Neuron (in vitro differentiated cells): ENCODE measurements around the gene NELL2.
"Not testable (repeated sequence)": the region's sequence is repeated elsewhere in the genome, so short reads cannot be mapped to it uniquely, and the experiment has no call there.

Experiments used
- H2AFZ ChIP-seq: one replicate; pipeline ENCODE4 v1.6.1; 2013; ENCODE audit warnings: low read depth, mild to moderate bottlenecking, inconsistent platforms, low read length, moderate library complexity
- H3K27me3 ChIP-seq: one replicate; pipeline ENCODE4 v1.6.1; 2013; ENCODE audit warnings: low read length; ENCODE audit not compliant: insufficient read depth
- H3K36me3 ChIP-seq: one replicate; pipeline ENCODE4 v1.6.1; 2013; ENCODE audit warnings: low read length; ENCODE audit not compliant: insufficient read depth
- H3K4me1 ChIP-seq: one replicate; pipeline ENCODE4 v1.6.1; 2013; ENCODE audit warnings: low read length; ENCODE audit not compliant: insufficient read depth
- H3K4me3 ChIP-seq: 2 replicates; pipeline ENCODE4 v1.5.1; 2013; ENCODE audit warnings: mild to moderate bottlenecking, low read length, moderate library complexity
- H3K9me3 ChIP-seq: one replicate; pipeline ENCODE4 v1.6.1; 2013; ENCODE audit warnings: low read length

The NELL2 gene

DNA sequence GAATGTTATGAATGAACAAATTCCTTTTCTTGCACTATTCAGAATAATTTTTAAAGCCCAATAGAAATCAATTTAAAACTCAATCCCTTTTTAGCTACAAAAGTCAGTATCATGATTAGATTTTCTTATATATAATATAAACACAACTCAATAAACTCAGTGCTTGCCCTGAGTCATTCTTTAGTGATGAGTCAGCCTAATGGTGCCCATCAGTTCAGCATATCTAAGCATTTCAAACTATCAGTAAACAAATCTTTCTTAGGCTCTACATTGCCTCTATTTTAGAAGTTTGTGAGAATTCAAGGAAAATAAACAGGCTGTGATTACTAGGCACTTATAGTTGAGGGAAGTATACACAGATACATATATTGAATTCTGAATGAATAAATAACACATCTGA, 179.6 kb downstream of the NELL2 start:
- Histone ChIP-seq H3K36me3 (peaks cover 33% of the 10 kb centered on the region), H3K4me1 (no peaks in the 10 kb centered on the region), H3K27me3 (no peaks in the 10 kb centered on the region)

DNA sequence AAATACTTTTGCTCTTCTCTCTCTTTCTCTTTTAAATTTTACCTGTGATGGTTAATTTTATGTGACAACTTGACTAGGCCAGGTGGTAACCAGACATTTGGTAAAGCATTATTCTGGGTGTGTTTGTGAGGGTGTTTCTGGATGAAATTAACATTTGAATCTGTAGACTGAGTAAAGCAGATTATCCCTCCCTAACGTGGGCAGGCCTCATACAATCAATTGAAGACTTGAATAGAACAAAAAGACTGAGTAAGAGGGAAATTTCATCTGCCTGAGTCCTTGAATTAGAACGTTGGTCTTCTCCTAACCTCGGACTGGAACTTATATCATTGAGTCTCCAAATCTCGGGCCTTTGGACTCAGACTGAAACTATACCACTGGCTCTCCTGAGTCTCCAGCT, 182.1 kb downstream of the NELL2 start:
- Histone ChIP-seq H3K4me1 (no peaks in the 10 kb centered on the region), H3K36me3 (peaks cover 27% of the 10 kb centered on the region), H3K4me3 (no peak overlapping the region), H2AFZ (no peak overlapping the region), H3K27me3 (no peaks in the 10 kb centered on the region), H3K9me3 (no peaks in the 10 kb centered on the region)

More for the DNA sequence above, 179.6 kb downstream of the NELL2 start:
- H3K9me3 ChIP-seq, result no peaks in the 10 kb centered on the region
- H3K4me3 ChIP-seq, result no peak overlapping the region
- H2AFZ ChIP-seq, result no peak overlapping the region

DNA sequence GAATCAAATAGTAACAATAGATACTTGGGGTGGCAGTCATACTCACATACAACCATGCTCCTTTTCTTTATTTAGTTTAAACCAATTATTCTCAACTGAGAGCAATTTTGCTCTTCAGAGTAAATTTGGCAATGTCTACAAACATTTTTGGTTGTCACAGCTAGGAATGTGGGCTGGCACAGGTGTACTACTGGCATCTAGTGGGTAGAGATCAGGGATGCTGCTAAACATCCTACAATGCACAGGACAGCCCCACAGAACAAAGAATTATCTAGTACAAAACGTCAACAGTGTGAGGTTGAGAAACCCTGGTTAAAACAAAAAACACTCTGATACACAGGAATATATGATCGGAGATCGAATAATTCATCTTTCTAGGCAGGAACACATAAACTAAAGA, 186.5 kb downstream of the NELL2 start:
- no peaks in the 10 kb centered on the region for H3K9me3 ChIP-seq
- H2AFZ ChIP-seq, result no peak overlapping the region
- no peaks in the 10 kb centered on the region for H3K27me3 ChIP-seq
- H3K36me3 ChIP-seq, result peaks cover 37% of the 10 kb centered on the region
- no peaks in the 10 kb centered on the region for H3K4me1 ChIP-seq
- H3K4me3 ChIP-seq, result no peak overlapping the region

DNA sequence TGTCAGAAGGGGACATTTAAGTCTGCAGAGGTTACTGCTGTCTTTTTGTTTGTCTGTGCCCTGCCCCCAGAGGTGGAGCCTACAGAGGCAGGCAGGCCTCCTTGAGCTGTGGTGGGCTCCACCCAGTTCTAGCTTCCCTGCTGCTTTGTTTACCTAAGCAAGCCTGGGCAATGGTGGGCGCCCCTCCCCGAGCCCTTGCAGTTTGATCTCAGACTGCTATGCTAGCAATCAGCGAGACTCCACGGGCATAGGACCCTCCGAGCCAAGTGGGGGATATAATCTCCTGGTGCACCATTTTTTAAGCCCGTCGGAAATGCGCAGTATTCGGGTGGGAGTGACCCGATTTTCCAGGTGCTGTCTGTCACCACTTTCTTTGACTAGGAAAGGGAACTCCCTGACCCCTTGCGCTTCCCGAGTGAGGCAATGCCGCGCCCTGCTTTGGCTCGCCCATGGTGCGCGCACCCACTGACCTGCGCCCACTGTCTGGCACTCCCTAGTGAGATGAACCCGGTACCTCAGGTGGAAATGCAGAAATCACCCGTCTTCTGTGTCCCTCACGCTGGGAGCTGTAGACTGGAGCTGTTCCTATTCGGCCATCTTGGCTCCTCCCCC, 189.2 kb downstream of the NELL2 start:
- H3K9me3 ChIP-seq, H2AFZ ChIP-seq, H3K27me3 ChIP-seq, H3K4me1 ChIP-seq, H3K4me3 ChIP-seq: not testable (repeated sequence)
- H3K36me3 ChIP-seq, result peaks cover 21% of the 10 kb centered on the region

DNA sequence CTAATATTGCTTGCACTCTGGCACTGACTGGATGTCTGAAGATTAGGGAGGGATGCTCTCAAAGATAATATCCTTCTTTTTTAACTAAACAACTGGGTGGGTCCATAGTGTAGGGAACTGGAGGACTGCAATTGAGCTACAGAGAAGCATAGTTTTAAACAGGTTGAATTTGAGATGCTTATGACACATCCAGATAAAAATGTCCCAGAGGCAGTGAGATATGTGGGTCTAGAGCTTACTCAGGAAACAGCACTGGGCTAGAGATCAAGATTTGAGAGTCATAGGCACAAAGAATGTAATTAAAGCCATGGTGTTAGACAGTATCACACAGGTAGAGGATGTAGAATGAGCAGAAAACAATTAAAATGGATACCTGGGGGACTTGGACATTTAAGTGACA, 198.4 kb downstream of the NELL2 start:
- no peaks in the 10 kb centered on the region for H3K27me3 ChIP-seq
- no peaks in the 10 kb centered on the region for H3K9me3 ChIP-seq
- H2AFZ ChIP-seq, result no peak overlapping the region
- peaks cover 32% of the 10 kb centered on the region for H3K4me1 ChIP-seq
- H3K4me3 ChIP-seq, result no peak overlapping the region
- peaks cover 7% of the 10 kb centered on the region for H3K36me3 ChIP-seq

DNA sequence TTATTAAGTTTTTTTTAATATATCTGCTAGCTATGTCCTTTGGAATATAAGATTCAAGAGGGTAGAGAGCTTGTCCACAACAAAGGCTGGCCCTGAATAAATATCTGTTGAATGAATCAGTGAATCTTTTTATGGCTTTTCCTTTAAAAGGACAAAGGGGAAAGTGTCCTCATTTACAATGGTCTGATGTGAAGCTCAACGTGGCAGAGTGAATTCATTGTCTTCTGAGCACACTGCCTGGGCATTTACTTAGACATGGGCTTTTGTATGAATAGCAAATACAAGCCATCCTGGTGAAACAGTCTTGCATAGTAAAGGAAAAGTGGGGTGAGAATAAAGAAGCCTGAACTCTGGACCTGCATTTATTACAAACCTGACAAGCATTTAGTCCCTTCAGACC, 201.2 kb downstream of the NELL2 start:
- Histone ChIP-seq H2AFZ (no peak overlapping the region), H3K36me3 (peaks cover 14% of the 10 kb centered on the region), H3K9me3 (peaks cover 5% of the 10 kb centered on the region), H3K27me3 (no peaks in the 10 kb centered on the region), H3K4me1 (peaks cover 32% of the 10 kb centered on the region), H3K4me3 (no peak overlapping the region)

DNA sequence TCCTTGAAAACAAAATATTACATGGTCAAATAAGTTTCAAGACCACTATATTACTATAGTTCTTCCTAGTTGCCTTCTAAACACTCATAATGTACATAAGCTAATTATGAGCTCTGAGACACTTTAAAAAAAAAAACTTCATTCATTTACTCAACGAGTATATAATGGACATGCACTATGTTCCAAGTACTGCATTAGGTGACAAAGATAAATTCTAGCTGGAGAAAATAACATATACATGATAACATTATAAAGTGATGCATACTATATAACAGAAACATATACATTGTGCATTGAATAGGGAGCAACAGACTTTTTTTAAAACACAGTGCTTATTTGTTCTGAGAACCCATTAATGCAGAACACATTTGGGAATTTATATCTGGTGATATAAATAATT, 202.3 kb downstream of the NELL2 start:
- Histone ChIP-seq H2AFZ (no peak overlapping the region), H3K4me1 (peaks cover 32% of the 10 kb centered on the region), H3K4me3 (no peak overlapping the region), H3K27me3 (no peaks in the 10 kb centered on the region), H3K9me3 (peaks cover 7% of the 10 kb centered on the region), H3K36me3 (peaks cover 7% of the 10 kb centered on the region)

DNA sequence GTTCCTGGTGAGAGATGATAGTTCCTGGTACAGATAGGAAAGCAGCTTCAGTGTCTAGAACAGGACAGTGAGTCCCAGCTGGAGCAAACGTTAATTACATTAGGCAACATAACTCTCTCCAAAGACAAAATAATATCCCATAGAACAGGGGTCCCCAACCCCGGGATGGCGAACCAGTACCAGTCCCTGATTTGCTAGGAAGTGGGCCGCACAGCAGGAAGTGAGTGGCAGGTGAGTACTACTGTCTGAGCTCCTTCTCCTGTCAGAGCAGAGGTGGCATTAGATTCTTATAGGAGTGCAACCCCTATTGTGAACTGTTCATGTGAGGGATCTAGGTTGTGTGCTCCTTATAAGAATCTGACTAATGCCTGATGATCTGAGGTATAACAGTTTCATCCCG, 204.1 kb downstream of the NELL2 start:
- H3K4me3 ChIP-seq, result no peak overlapping the region
- peaks cover 29% of the 10 kb centered on the region for H3K4me1 ChIP-seq
- H3K36me3 ChIP-seq, result peaks cover 7% of the 10 kb centered on the region
- H3K9me3 ChIP-seq, result peaks cover 7% of the 10 kb centered on the region
- no peaks in the 10 kb centered on the region for H3K27me3 ChIP-seq
- H2AFZ ChIP-seq, result no peak overlapping the region

DNA sequence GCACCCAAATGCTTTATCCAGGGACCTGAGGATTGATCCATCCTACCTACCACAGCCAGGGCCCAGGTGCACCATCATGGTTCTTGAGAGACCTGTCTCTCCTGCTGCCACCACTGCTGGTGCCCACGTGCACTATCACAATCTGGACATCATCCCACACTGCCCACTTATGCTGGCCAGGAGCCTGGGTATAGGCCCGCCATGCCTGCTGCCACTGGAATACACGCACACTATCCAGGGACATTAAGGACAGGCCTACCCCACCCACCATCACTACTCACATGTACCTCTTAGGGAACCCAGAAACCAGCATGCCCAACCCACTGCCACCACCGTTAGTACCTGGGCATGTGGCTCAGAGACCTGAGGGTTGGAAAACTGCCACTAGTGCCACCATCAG, 207.7 kb downstream of the NELL2 start:
- H3K9me3 ChIP-seq, result peaks cover 7% of the 10 kb centered on the region
- peaks cover 23% of the 10 kb centered on the region for H3K36me3 ChIP-seq
- H3K4me3 ChIP-seq, result no peak overlapping the region
- H3K4me1 ChIP-seq, result no peaks in the 10 kb centered on the region
- H3K27me3 ChIP-seq, result no peaks in the 10 kb centered on the region
- H2AFZ ChIP-seq, result no peak overlapping the region

DNA sequence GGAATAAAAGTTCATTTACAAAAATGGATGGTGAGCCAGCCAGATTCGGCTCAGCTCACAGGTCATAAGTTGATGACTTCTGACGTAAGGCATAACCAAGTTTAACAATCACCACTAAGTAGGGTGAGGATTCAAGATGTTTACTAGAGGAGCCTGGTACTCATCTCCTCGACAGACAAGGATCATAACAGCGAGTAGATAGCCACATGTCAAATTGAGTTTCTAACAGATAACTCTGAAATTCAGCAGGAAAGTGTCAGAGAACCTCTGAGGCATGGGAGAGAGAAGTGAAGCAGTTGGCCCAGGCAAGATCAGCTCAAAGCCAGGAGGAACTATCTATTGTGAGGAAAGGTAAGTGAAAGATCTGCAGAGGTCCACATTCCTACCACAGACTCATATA, 208.7 kb downstream of the NELL2 start:
- Histone ChIP-seq H3K36me3 (peaks cover 30% of the 10 kb centered on the region), H3K27me3 (no peaks in the 10 kb centered on the region), H3K4me3 (no peak overlapping the region), H3K4me1 (no peaks in the 10 kb centered on the region), H3K9me3 (peaks cover 7% of the 10 kb centered on the region), H2AFZ (no peak overlapping the region)

DNA sequence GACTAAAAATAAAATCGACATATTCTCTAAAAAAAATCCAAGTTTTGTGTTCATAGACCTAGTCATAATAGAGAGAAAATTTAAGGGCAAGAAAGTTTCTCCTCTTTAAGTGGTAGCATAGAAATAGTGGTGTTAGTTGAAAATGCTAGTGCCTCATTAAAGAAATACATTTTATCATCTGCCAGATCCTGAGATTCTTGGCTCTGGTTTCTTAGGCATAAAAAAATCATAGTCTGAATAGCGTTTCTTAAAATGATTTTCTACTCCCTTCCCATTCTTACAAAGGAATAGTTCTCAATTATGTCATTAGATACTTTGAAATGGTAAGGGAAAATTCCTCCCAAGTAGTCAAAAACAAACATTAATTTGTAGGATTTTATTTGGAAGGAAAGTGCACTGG, 212.8 kb downstream of the NELL2 start:
- peaks cover 37% of the 10 kb centered on the region for H3K36me3 ChIP-seq
- peaks cover 13% of the 10 kb centered on the region for H3K9me3 ChIP-seq
- no peaks in the 10 kb centered on the region for H3K4me1 ChIP-seq
- H3K27me3 ChIP-seq, result no peaks in the 10 kb centered on the region
- H2AFZ ChIP-seq, result no peak overlapping the region
- no peak overlapping the region for H3K4me3 ChIP-seq

DNA sequence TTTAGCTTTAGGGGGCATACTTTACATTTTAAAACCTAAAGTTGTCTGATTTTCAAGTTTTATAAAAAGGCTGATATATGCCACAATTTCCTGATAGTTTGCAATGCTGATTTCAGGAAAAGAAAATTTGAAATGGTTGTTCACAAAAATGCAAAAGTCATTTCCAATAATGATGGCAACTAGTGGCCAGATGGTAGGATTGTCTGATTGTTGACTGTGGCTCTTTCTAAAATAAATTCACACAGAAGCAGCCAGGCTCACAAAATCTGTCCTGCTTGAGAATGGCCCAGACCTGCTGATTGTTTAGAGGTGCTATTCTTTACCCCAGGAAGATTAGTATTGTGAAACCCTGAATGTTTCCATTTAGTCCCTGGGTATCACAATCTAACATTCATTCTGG, 220.3 kb downstream of the NELL2 start:
- Histone ChIP-seq H3K4me1 (peaks cover 36% of the 10 kb centered on the region), H3K36me3 (peaks cover 2% of the 10 kb centered on the region)

DNA sequence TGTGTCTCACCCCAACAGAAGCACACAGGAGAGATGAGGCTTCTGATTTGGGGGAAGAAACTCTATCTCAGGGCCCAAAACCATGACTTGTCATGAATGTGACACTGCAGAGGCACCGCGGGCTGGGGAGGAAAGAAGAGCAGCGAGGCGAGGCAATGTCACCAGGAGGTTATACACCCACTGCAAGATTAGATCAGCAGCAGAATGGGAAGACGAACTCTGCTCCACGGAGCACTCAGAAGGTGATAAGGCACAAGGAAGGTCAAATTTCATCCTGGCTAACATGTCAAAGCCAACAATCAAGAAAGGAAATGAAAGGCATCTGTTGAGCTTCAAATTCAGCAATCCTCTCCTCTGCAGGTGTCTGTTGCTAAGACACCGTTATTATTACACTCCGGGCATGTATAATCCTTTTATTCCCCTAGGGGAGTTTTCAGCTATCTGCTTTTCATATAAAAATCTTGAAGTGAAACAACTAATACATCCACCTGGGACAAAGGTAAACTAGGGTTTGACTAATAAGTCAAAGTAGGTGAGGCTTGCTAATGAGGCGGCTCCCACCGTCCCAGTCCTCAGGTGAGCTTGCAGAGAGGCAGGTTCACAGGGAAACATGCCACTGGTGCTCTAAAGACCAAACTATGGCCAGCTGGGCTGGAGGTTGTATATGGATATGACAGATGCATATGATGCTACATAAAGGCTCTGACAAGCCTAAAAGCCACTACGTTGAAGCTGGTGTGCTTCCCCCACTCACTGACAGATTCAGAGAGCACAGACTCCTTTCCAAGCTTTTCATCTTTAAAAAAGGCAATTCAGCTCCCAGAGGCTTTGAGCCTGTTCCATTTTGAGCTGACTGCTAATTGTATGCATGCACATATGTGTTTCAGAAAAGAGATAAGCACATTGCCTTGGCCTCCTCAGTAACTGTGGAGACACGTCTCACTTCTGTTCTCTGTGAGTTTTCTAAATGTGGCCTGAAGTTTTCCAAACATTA, 221.2 kb downstream of the NELL2 start:
- no peaks in the 10 kb centered on the region for H3K27me3 ChIP-seq
- H2AFZ ChIP-seq, result no peak overlapping the region
- no peak overlapping the region for H3K4me3 ChIP-seq

More for the DNA sequence above, 220.3 kb downstream of the NELL2 start:
- Histone ChIP-seq H3K9me3 (peaks cover 7% of the 10 kb centered on the region), H2AFZ (no peak overlapping the region), H3K4me3 (no peak overlapping the region), H3K27me3 (no peaks in the 10 kb centered on the region)

More for the DNA sequence above, 221.2 kb downstream of the NELL2 start:
- peaks cover 36% of the 10 kb centered on the region for H3K4me1 ChIP-seq
- no peaks in the 10 kb centered on the region for H3K36me3 ChIP-seq
- H3K9me3 ChIP-seq, result peaks cover 5% of the 10 kb centered on the region
